GM18951 (cell line): Measurements from ENCODE around the gene CUEDC2.

Experiments used
- POLR2A ChIP-seq: IDR thresholded peaks from 4 replicates; pipeline ENCODE4 v1.6.1; 2011; ENCODE audit warnings: mild to moderate bottlenecking; ENCODE audit not compliant: insufficient read length, insufficient read depth; ENCODE audit errors: extremely low read depth
- in situ Hi-C: fragments of 300-500 bp; cut with MboI; formaldehyde crosslinking; loops from one replicate; pipeline ENCODE4 v1.12.0; 2022; ENCODE audit warnings: low sequenced_read_pairs, mixed read lengths, inconsistent platforms; ENCODE audit not compliant: unreplicated experiment

CUEDC2 gene

DNA sequence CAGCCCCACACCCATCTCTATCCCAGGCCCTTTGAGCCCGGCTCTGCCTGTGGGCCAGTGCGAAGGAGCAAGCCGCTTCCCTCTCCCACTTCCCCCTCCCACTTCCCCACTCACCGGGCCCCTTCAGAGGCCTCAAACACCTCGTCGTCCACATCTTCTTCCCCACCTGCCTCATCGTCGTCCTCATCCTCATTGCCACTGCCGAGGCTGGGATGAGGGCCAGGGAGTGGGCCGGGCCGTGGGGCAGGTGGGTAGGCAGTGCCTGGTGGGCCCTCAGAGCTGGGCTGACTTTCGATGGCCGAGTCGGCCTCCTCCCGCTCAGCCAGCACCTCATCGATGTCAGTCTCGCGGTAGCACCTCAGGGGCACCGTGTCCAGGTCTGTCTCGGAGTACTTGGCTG is 17.6 kb downstream of the CUEDC2 start:
- in situ Hi-C loops = no loop called here
- no peak for TF ChIP-seq POLR2A

DNA sequence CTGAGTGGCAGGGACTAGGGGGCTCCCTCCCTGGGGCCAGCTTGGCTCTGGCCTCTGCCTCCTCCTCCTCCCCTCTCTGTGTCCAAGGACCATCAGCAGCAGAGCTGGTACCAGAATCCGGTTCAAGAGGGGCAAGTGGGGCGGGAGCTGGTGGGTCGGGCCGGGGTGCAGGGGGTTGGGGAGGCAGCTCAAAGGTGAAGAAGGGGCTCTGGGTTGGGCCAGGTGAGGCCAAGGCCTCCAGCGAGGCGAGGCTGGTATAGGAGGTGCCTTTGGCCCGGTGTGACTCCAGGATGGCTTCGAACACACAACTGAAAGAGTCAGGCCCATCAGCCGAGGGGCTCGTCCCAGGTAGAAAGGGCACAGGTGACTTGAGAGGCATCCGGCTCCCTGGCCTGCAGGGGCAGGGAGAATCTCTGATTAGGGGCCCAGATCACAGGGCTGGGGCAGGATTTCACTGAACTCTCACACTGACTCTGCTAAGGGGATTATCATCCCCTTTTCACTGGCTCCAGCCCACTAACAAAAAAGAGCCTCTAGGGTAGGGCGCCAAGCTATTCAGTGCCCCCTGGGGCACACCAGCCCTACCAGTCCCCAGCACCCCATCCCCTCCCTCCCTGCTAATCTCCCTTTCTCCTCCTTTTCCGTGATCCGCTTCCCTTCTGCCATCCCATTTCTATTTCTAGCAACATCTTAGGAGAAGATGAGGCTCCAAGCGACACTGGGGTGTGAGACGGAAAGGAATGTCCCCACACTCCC is 18.4 kb downstream of the CUEDC2 start:
- in situ Hi-C loops = no loop called here
- no peak for TF ChIP-seq POLR2A

DNA sequence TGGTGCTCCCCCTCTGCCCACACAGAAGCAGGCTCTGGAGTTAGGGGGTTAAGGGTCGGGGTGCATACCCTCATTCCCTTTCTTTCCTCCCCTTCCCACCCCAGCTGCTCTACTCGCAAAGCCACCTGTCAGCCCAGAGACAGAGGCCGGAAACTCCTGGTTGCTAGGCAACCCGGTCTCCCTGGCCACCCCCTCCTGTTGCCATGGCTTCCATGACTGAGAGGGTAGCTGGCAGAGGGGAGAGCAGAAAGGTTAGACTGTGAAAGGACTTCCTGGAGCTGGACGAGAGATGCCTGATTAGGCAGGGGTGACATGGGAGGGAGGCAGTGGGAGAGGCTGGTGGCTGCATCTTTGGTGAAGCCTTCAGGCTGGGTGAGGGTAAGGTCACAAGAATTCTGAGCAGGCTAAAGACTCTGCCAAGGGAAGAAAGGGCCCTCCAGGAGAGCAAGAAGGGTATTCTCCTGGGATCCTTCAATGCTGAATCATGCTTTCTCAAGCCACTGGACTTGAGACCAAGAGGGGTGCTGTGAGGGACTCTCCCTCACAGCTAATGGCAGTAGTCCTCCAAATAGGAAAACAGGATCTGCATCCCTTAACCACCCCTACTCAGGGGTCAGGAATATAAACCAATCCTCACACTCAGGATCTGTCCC is 19.2 kb downstream of the CUEDC2 start:
- no peak for TF ChIP-seq POLR2A
- in situ Hi-C loops = no loop called here

DNA sequence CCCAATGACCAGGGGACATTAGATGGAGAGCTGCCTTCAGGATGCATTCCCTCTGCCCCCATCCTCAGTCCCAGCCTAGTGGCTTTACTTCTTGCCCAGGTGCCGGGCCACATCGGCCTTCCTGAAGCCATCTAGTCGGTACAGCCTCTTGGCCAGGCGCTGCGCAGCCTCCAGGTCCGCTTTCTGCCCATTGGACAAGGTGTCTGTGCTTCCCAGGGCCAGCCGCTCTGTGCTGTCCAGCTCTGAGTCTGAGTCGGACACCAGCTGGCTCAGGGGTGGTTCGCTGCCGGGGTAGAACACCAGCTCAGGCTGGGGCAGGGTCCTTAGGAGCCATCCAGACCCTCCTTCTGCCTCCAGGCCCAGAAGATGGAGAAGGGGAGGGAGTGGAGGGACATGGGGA is 20.1 kb downstream of the CUEDC2 start:
- no peak for TF ChIP-seq POLR2A
- in situ Hi-C loops = no loop called here

DNA sequence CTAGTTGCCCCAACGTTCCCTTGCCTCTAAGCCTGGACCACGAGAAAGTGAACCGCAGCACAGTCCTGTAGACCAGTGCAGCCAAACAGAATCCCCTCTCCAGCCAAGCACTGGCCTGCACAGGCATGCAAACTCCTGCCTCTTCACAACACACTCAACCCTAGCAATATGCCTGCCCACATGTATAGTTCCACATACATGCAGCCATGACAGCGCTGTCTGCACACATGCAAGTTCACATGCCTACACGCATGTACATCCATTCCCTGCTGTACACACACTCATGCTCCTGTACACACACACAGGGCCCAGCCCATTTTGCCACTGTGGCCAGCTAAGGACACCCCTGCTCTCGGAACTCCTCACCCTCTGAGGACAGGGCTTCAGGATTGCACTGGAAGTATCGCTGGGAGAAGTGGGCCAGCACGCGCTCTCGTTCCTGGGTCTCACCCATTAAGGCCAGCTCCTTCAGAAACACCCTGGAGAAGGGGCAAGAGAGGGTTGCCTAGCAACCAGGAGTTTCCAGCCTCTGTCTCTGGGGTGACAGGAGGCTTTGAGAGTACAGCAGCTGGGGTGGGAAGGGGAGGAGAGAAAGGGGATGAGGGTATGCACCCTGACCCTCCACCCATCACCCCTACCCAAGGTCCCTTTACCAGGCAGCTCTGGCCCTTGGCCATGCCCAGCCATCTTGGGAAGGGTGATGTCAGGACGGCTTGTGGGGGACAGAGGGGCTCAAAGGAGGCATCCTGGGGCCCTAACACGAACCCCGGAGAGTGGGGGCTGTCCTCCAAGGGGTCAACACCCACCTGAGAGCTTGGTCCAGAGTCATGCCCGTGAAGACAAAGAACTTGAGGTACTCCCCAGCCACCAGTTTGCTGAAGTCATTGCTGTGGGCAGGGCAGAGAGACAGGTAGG is 20.8 kb downstream of the CUEDC2 start:
- TF ChIP-seq POLR2A = no peak
- in situ Hi-C loops = no loop called here

DNA sequence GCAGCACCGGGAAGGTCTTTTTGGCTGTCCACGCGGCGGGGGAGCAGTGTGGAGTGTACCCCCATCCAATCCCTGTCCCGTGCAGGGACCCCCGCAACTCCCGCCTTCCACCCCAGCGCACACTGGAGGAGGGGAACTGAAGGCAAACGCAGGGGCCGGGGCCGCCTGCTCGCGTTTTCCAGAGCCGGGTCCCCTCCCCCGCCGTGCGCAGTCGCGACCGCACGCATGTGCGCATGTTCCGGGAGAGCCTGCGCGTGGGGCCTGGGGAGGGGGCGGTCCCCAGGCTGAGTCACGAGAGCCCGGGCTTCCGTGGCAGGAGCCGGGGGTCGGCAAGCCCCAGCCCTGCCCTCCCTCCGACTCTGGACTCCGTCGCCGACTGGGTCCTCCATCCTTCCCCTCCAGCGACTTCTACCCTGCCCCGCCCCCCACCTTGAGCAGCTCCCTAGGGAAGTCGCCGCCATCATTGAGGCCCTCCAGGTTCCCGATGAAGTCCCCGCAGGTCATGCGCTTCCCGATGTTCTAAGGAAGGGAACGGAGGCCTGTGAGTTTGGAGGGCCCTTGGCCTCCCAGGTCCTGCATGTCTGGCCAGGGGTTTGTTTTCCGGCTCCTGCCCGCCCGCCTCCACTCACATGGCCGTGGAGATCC is 21.8 kb downstream of the CUEDC2 start:
- TF ChIP-seq POLR2A = no peak
- in situ Hi-C loops = no loop called here

DNA sequence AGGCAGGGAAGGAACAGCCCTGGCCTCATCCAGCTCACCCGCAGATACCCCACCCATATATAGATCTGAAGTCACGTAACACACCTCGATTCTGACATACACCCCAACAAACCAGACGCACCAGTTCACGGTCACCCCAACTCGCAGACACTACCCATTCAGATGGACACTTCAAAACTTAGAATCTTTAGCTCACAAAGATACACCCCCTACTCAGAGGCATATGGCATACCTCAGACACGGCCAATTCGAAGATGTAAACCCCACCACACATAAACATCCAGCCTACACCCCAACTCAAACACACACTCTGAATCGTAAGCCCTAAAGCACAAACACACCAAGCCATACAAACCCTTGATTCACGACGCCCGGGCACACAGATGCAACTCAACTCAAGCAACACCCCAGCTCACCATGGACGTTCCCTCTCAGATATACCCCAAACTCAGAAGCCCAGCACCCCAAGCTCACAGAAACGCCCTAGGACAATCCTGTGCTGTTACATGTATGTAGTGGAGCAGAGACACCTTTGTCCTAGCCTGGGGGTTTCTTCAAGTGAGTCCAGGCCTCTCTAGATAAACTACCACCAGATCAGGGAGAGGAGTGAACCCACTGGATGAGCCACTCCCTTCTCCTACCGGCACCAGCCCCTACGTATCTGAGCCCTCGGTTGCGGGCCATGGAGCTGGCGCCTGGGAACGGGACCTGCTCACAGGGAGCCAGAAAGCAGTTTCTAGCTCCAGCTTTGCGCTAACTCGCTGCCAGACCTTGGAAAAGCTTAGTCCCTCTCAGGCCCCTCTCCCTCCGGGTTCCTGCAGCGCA is 22.6 kb downstream of the CUEDC2 start:
- in situ Hi-C loops = no loop called here
- TF ChIP-seq POLR2A = no peak

DNA sequence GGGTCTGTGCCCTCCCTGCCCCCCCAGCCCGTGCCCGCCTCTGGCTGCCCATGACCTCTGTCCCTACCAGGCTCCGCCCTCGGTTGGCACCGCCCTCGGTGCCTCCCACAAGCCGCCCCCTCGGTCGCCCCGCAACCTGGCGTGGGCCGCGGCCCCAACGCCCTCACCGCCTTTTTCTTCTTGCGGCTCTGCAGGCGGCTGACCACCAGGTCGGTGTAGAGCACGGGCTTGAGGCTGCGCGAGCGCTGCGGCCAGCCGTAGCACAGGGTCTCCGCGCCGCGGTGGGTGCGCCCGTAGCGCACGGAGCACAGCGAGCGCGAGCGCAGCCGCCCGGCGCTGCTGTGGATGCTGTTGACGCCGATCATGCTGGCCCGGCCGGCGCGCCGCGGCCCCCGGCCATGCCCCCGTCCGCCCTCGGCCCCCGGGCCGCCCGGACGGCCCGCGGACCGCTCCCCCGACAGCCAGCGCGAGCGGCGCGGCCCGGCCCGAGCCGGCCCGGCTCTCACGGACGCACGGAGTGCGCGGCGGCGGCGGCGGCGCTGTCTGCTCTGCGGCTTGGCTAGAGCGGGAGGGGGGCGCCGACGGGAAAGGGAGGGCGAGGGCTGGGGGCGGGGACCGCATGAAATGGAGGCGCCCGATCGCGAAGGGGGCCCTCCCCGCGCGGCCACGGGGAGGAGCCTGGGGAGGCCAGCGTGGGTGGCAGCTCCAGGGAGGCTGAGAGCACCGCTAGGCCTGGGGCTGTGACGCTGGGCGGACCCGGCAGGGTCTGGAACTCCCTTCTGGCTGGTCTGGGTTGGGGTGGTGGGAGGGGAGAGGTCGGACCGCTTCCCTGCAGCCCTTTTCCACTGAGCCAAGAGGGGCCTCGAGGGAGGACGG is 23.4 kb downstream of the CUEDC2 start:
- no peak for TF ChIP-seq POLR2A
- in situ Hi-C loops = no loop called here

DNA sequence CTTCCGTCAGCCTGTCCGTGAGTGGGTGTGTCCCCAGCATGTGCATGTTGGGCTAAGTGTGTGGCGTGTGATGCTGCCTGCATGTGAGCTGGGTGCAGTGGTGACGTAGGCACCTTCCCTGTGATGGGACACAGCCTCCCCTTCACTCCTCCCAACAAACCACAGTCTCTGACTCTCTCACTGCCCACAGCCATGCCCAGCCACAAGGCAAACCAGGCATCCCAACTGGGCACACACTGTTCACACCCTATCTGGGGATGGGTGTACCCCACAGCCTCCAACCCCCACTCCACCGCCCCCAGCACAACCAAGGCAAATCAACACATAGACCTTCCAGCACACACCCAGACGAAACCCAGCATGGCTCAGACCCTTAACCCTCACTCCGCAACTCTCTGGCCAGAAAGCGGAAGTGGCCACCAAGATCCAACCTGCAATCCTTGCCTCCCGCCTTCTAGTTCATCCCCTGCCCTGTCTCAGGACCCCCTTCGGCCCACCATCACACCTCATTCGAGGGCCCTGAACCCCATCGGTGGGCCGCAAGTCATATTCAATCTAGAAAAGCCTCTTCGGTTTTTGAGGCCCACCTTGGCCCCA is 24.1 kb downstream of the CUEDC2 start:
- in situ Hi-C loops = no loop called here

DNA sequence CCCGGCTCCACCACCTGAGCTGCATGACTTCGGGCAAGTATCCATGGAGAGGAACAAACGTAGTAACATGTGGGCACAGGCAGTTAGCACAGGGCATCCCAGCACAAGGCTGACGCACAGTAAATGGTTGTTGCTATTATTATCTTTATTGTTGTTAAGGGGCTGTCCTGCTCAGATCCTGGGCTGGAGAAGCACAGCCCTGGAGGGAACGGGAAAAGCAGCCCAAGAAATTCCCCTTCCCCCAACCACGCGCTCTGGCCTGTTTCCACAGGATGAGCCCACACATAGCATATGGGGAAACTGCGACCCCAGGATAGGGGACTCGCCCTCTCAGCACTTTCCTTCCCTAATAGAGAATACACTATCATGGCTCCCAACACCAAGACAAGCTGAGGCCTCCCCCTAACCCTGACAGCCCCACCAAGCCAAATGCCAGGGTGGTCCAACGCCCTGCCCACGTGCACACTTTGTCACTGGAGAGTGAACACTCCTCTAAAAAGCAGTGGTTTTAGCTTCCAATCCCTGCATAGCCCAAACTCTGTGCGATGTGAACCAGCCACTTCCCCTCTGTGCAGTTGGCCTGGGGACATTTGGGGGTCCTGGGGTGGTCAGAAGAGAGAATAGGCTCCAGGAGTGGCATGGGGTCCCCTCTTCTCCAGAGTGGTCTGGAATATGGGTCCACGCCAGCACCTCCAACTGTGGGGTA is 24.8 kb downstream of the CUEDC2 start:
- TF ChIP-seq POLR2A = no peak
- in situ Hi-C loops = no loop called here

More for the DNA sequence above, 24.1 kb downstream of the CUEDC2 start:
- TF ChIP-seq POLR2A = no peak
